ENCODE measurements around the gene PLEKHN1.

PLEKHN1 gene

GRCh38 chr1:965526-966134 is 652 bp upstream of the PLEKHN1 start:
- Histone ChIP-seq H3K4me3 (ENCODE audit: low read depth, low read length) (no peak overlapping the region), H3K36me3 (replicated peaks) (peaks cover 16% of the 10 kb centered on the region), H3K27ac (peak overlapping the region; percentile 70), H3K27me3 (replicated peaks) (peaks cover 2% of the 10 kb centered on the region)
- in situ Hi-C loops (cut with HindIII; ENCODE audit: low pct_ligation_motif_present, low sequenced_read_pairs), result no loop called here
- DNase-seq, result no peak
- no peak for TF ChIP-seq CTCF (IDR thresholded peaks at IDR 0.05; ENCODE audit: low read depth, low read length, missing control alignments)

- TF ChIP-seq CTCF (IDR thresholded peaks at IDR 0.05; ENCODE audit: low read depth, low read length, missing control alignments), result no peak
- in situ Hi-C loops (cut with HindIII; ENCODE audit: low pct_ligation_motif_present, low sequenced_read_pairs), result no loop called here
These were observed 520 bp downstream of the PLEKHN1 start for GRCh38 chr1:966704-967300.

GRCh38 chr1:967466-968343 is 1.4 kb downstream of the PLEKHN1 start:
- H3K4me3 ChIP-seq (ENCODE audit: low read depth, low read length), result no peak overlapping the region
- TF ChIP-seq CTCF (IDR thresholded peaks at IDR 0.05; ENCODE audit: low read depth, low read length, missing control alignments), result no peak
- peaks cover 8% of the 10 kb centered on the region for H3K36me3 ChIP-seq (replicated peaks)
- no peak overlapping the region for H3K27ac ChIP-seq
- no peak for DNase-seq
- in situ Hi-C loops (cut with HindIII; ENCODE audit: low pct_ligation_motif_present, low sequenced_read_pairs), result no loop called here
- peaks cover 4% of the 10 kb centered on the region for H3K27me3 ChIP-seq (replicated peaks)

More at GRCh38 chr1:966704-967300, 520 bp downstream of the PLEKHN1 start:
- Histone ChIP-seq H3K27me3 (replicated peaks) (peaks cover 4% of the 10 kb centered on the region), H3K27ac (peak overlapping the region; percentile 70), H3K4me3 (ENCODE audit: low read depth, low read length) (peak overlapping the region; percentile 63), H3K36me3 (replicated peaks) (peaks cover 14% of the 10 kb centered on the region)
- peak; percentile 49 for DNase-seq

- no peaks in the 10 kb centered on the region for H3K36me3 ChIP-seq (replicated peaks)
- peaks cover 4% of the 10 kb centered on the region for H3K27me3 ChIP-seq (replicated peaks)
- in situ Hi-C loops (cut with HindIII; ENCODE audit: low pct_ligation_motif_present, low sequenced_read_pairs), result no loop called here
- TF ChIP-seq CTCF (IDR thresholded peaks at IDR 0.05; ENCODE audit: low read depth, low read length, missing control alignments), result no peak
- H3K27ac ChIP-seq, result no peak overlapping the region
- no peak overlapping the region for H3K4me3 ChIP-seq (ENCODE audit: low read depth, low read length)
- no peak for DNase-seq
These were observed 3.1 kb downstream of the PLEKHN1 start for GRCh38 chr1:969260-969855.

- peaks cover 4% of the 10 kb centered on the region for H3K27me3 ChIP-seq (replicated peaks)
- DNase-seq, result no peak
- in situ Hi-C loops (cut with HindIII; ENCODE audit: low pct_ligation_motif_present, low sequenced_read_pairs), result no loop called here
- TF ChIP-seq CTCF (IDR thresholded peaks at IDR 0.05; ENCODE audit: low read depth, low read length, missing control alignments), result no peak
- no peaks in the 10 kb centered on the region for H3K36me3 ChIP-seq (replicated peaks)
- H3K4me3 ChIP-seq (ENCODE audit: low read depth, low read length), result no peak overlapping the region
- H3K27ac ChIP-seq, result no peak overlapping the region
These were observed 4.1 kb downstream of the PLEKHN1 start for GRCh38 chr1:970242-970972.
